Measurements from ENCODE around the gene FSTL3.
A peak's percentile ranks its signal among the peaks of the same experiment; 100 is the strongest.
"Not testable (repeated sequence)": the region's sequence is repeated elsewhere in the genome, so short reads cannot be mapped to it uniquely, and the experiment has no call there.

Gene FSTL3

GRCh38 chr19:661427-662196 lies 14.6 kb upstream of the FSTL3 start:
- DNase-seq = no peak

GRCh38 chr19:662207-662961 lies 13.8 kb upstream of the FSTL3 start:
- no peak for DNase-seq

GRCh38 chr19:662962-663681 lies 13.1 kb upstream of the FSTL3 start, which contains the start of gene RNF126:
TSS of gene RNF126 (minus strand) at chr19:663214. CDS start at chr19:663121, 93 bp downstream.
- DNase-seq = peak in 1 of 2 experiments; percentile 56

- no peak for DNase-seq
These were observed 12.5 kb upstream of the FSTL3 start for GRCh38 chr19:663682-664117.

- DNase-seq = peak in 1 of 2 experiments; percentile 47
These were observed 11.2 kb upstream of the FSTL3 start for GRCh38 chr19:664913-665443.

- DNase-seq = not testable (repeated sequence)
These were observed 9.1 kb upstream of the FSTL3 start for GRCh38 chr19:666985-667573.

- not testable (repeated sequence) for DNase-seq
These were observed 7.3 kb upstream of the FSTL3 start for GRCh38 chr19:668675-669434.

- DNase-seq = no peak
These were observed 5.5 kb upstream of the FSTL3 start for GRCh38 chr19:670609-671075.

GRCh38 chr19:674282-675151 lies 1.7 kb upstream of the FSTL3 start:
- DNase-seq = no peak

- no peak for DNase-seq
These were observed 219 bp upstream of the FSTL3 start for GRCh38 chr19:676007-676338.

GRCh38 chr19:677201-677600 lies 1.0 kb downstream of the FSTL3 start:
- no peak for DNase-seq

GRCh38 chr19:677601-678436 lies 1.6 kb downstream of the FSTL3 start:
- no peak for DNase-seq

GRCh38 chr19:678791-679388 lies 2.7 kb downstream of the FSTL3 start:
- DNase-seq = no peak

GRCh38 chr19:679418-680286 lies 3.5 kb downstream of the FSTL3 start:
- DNase-seq = no peak

GRCh38 chr19:680287-681028 lies 4.3 kb downstream of the FSTL3 start:
- peak; percentile 89 for DNase-seq

GRCh38 chr19:681029-682019 lies 5.1 kb downstream of the FSTL3 start:
- no peak for DNase-seq
